Caco-2 (cell line): ENCODE measurements around the gene HPGDS. TPM values are rescaled to one million over a fixed set of nuclear protein-coding genes. Genes with fewer than 3 reads are reported as not detected.
A peak's percentile ranks its signal among the peaks of the same experiment; 100 is the strongest.
"Not testable (repeated sequence)": the region's sequence is repeated elsewhere in the genome, so short reads cannot be mapped to it uniquely, and the experiment has no call there.

Experiments
- BruUV-seq: library from RNA; stranded (reverse); fragments of 400-500 nt; replicated peaks from 2 replicates; lab custom pipeline; 2021; lab: Mats Ljungman, UMichigan
- CTCF ChIA-PET: fragments of 300-600 bp; sonication (Branson Sonifier 250); formaldehyde crosslinking; loops from one replicate; lab custom pipeline; 2022; ENCODE audit warnings: antibody characterized with exemption; lab: Charles Lee
- POLR2A ChIA-PET: fragments of 300-600 bp; sonication (Branson Sonifier 250); formaldehyde crosslinking; loops from one replicate; lab custom pipeline; 2022; ENCODE audit warnings: antibody characterized with exemption; lab: Charles Lee
- DNase-seq, 2 experiments: peaks; one replicate each; pipeline versions ENCODE4 v3.0.0 to v3.0.0-alpha.2; 2020 to 2022
- H3K27me3 ChIP-seq: replicated peaks from 2 replicates; pipeline ENCODE4 v1.6.0; 2011; ENCODE audit warnings: low read length; ENCODE audit not compliant: control insufficient read depth, insufficient read depth
- H3K36me3 ChIP-seq: 2 replicates; pipeline ENCODE4 v1.5.1; 2011; ENCODE audit warnings: low read length; ENCODE audit not compliant: control insufficient read depth, insufficient read depth
- H3K4me1 ChIP-seq: fragments of 250-450 bp; sonication (Bioruptor Pico); 2 replicates; pipeline ENCODE4 v1.5.1; 2020; ENCODE audit warnings: mild to moderate bottlenecking
- H3K4me3 ChIP-seq: 2 replicates; pipeline ENCODE4 v1.5.1; 2011; ENCODE audit warnings: low read depth, mild to moderate bottlenecking, control low read depth, low read length
- H3K9me3 ChIP-seq: fragments of 250-450 bp; sonication (Bioruptor Pico); 2 replicates; pipeline ENCODE4 v1.5.1; 2020; ENCODE audit warnings: mild to moderate bottlenecking, moderate library complexity
- H3K27ac Mint-ChIP-seq: one replicate; pipeline ENCODE4 v1.8.0; 2022; ENCODE audit warnings: mixed read lengths; ENCODE audit not compliant: unreplicated experiment
- H3K27me3 Mint-ChIP-seq: one replicate; pipeline ENCODE4 v1.8.0; 2022; ENCODE audit warnings: mixed read lengths; ENCODE audit not compliant: insufficient read depth, unreplicated experiment
- H3K36me3 Mint-ChIP-seq: one replicate; pipeline ENCODE4 v1.8.0; 2022; ENCODE audit warnings: mild to moderate bottlenecking, mixed read lengths; ENCODE audit not compliant: insufficient read depth, unreplicated experiment
- H3K4me1 Mint-ChIP-seq: one replicate; pipeline ENCODE4 v1.8.0; 2022; ENCODE audit warnings: low read depth, mixed read lengths; ENCODE audit not compliant: unreplicated experiment
- H3K4me3 Mint-ChIP-seq: one replicate; pipeline ENCODE4 v1.8.0; 2022; ENCODE audit warnings: mild to moderate bottlenecking, moderate library complexity, mixed read lengths; ENCODE audit not compliant: unreplicated experiment
- H3K9me3 Mint-ChIP-seq: one replicate; pipeline ENCODE4 v1.8.0; 2022; ENCODE audit warnings: mixed read lengths; ENCODE audit not compliant: unreplicated experiment
- intact Hi-C: fragments of 100-400 bp; cut with micrococcal nuclease; formaldehyde crosslinking; loops from one replicate; pipeline ENCODE4 v1.10.0; 2022; ENCODE audit not compliant: unreplicated experiment
- total RNA-seq: library from RNA; stranded (reverse); gene quantifications from 2 replicates; pipeline ENCODE4 v1.2.3, GENCODE V29; 2022
- TF ChIP-seq, protein P1 (sequence below), 2 experiments: fragments of 200-600 bp in 1 of 2; IDR thresholded peaks; 1 replicate in 1 of 2; 2 replicates in 1 of 2; pipeline versions ENCODE4 v1.5.1 to v1.8.0; 2011 to 2022; ENCODE audit warnings: antibody characterized with exemption in 1 of 2, control low read depth in 1 of 2, inconsistent platforms in 1 of 2, low read depth in 1 of 2, low read length in 1 of 2, mild to moderate bottlenecking in 1 of 2, moderate library complexity in 1 of 2; ENCODE audit not compliant: insufficient read depth in 1 of 2, severe bottlenecking in 1 of 2, unreplicated experiment in 1 of 2

The HPGDS gene
- total RNA-seq, 1 experiment from 2014 or later: not detected

DNA sequence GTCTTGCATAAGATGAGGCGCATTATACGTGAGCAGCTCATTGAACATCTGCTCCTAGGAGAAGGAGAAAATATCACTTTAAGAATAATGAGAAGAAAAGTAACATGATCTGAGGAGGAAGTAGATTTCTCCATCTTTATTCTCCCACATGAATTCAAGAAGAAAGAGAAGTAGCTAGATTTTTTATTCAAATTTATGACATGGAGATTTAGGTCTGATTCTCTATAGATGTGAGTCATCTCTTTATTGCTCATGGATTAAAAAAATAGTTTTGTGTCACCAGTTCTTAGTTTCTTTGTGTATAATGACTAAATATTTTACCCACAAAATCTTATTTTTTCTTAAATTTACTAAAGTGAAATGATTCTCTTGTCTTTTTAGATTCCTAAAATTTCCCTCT lies 40.4 kb downstream of the HPGDS start:
- H3K9me3 ChIP-seq: no peaks in the 10 kb centered on the region
- no peak overlapping the region for H3K4me3 Mint-ChIP-seq
- intact Hi-C loops: no loop called here
- no peak for DNase-seq
- no peak overlapping the region for H3K27ac Mint-ChIP-seq
- no peaks in the 10 kb centered on the region for H3K36me3 ChIP-seq
- no peaks in the 10 kb centered on the region for H3K27me3 ChIP-seq
- TF ChIP-seq, protein P1, sequence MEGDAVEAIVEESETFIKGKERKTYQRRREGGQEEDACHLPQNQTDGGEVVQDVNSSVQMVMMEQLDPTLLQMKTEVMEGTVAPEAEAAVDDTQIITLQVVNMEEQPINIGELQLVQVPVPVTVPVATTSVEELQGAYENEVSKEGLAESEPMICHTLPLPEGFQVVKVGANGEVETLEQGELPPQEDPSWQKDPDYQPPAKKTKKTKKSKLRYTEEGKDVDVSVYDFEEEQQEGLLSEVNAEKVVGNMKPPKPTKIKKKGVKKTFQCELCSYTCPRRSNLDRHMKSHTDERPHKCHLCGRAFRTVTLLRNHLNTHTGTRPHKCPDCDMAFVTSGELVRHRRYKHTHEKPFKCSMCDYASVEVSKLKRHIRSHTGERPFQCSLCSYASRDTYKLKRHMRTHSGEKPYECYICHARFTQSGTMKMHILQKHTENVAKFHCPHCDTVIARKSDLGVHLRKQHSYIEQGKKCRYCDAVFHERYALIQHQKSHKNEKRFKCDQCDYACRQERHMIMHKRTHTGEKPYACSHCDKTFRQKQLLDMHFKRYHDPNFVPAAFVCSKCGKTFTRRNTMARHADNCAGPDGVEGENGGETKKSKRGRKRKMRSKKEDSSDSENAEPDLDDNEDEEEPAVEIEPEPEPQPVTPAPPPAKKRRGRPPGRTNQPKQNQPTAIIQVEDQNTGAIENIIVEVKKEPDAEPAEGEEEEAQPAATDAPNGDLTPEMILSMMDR (IDR thresholded peaks at IDR 0.05; ENCODE audit: insufficient read depth in 1 of 2, low read depth in 1 of 2, low read length in 1 of 2, severe bottlenecking in 1 of 2, unreplicated experiment in 1 of 2): no peak
- H3K27me3 Mint-ChIP-seq: no peaks in the 10 kb centered on the region
- no TSS peak for BruUV-seq
- POLR2A ChIA-PET: no interaction called here
- no peak overlapping the region for H3K4me3 ChIP-seq
- no peaks in the 10 kb centered on the region for H3K9me3 Mint-ChIP-seq
- no peaks in the 10 kb centered on the region for H3K36me3 Mint-ChIP-seq
- CTCF ChIA-PET: no interaction called here
- H3K4me1 ChIP-seq: peaks cover 45% of the 10 kb centered on the region
- peaks cover 34% of the 10 kb centered on the region for H3K4me1 Mint-ChIP-seq

DNA sequence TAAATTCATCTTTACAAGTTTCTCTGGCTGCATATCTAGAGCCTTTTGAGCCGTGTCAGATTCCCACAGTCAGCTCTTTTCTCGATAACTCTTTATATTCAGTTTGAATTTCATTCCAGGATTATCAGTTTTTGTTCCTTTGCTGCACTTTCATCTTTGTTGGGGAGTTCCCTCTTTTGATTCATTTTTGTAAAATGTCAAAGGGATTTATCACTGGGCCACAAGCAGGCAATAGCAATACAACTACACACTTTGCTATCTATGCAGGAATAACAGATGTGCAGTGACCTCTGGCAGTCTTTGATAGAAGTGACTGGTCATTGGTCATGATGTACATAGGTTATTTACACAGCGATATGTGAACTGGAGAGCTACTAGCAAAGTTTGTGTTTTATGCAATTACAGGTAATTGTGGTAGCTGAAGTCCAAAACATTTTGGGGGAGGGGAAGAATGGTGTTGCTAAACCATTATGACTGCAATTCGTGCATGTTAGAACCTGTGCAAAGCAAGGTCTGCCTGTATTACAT lies 43.8 kb downstream of the HPGDS start:
- peaks cover 27% of the 10 kb centered on the region for H3K4me1 Mint-ChIP-seq
- H3K36me3 Mint-ChIP-seq: peaks cover 4% of the 10 kb centered on the region
- no peak overlapping the region for H3K4me3 ChIP-seq
- peak; percentile 41 to 46 for DNase-seq
- intact Hi-C loops: no loop called here
- BruUV-seq: no TSS peak
- H3K9me3 Mint-ChIP-seq: no peaks in the 10 kb centered on the region
- TF ChIP-seq, protein P1 (IDR thresholded peaks at IDR 0.05; ENCODE audit: insufficient read depth in 1 of 2, low read depth in 1 of 2, low read length in 1 of 2, severe bottlenecking in 1 of 2, unreplicated experiment in 1 of 2): no peak
- no peaks in the 10 kb centered on the region for H3K36me3 ChIP-seq
- no peak overlapping the region for H3K4me3 Mint-ChIP-seq
- no peaks in the 10 kb centered on the region for H3K9me3 ChIP-seq
- CTCF ChIA-PET: no interaction called here
- H3K27me3 Mint-ChIP-seq: no peaks in the 10 kb centered on the region
- peaks cover 19% of the 10 kb centered on the region for H3K4me1 ChIP-seq
- no peaks in the 10 kb centered on the region for H3K27me3 ChIP-seq
- H3K27ac Mint-ChIP-seq: peak overlapping the region; percentile 14
- POLR2A ChIA-PET: no interaction called here

DNA sequence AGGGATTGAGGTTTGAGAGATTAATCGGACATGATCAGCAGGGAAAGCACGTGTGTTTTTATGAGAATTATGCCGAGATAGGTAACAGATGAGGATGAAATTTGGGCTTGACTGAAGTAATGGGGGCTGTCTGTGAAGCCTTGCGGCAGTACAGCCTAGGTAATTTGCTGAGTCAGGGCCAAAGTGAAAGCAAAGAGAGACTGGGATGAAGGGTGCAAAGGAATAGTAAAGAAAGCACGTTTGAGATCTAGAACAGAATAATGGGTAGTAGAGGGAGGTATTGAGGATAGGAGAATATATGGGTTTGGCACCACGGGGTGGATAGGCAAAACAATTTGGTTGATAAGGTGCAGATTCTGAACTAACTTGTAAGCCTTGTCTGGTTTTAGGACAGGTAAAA lies 47.2 kb downstream of the HPGDS start:
- H3K4me3 Mint-ChIP-seq, DNase-seq, CTCF ChIA-PET, H3K9me3 Mint-ChIP-seq, intact Hi-C loops, H3K4me3 ChIP-seq, BruUV-seq, H3K27me3 ChIP-seq, H3K27me3 Mint-ChIP-seq, H3K27ac Mint-ChIP-seq, H3K9me3 ChIP-seq, H3K36me3 ChIP-seq, POLR2A ChIA-PET: not testable (repeated sequence)
- Mint-ChIP-seq H3K4me1 (peaks cover 31% of the 10 kb centered on the region), H3K36me3 (peaks cover 12% of the 10 kb centered on the region)
- peaks cover 19% of the 10 kb centered on the region for H3K4me1 ChIP-seq

DNA sequence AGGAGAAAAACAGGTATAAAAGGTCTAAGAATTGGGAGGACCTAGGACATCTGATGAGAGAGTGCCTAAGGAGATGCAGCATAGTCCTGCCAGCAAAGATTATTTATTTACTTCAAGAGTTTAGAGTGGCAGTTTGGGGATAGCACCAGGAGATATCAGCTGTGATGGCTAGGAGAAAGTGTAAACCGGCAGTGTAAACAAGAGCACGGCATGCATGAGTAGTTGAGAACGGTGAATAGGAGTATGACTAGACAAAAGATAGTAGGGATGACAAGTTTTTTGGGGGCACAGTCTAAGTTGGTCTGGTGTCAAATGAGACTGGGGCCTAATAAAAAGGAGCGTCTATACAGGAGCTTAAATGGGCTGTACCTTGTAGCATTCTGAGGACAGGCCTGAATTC lies 48.7 kb downstream of the HPGDS start:
- H3K27ac Mint-ChIP-seq, H3K4me1 ChIP-seq, H3K27me3 ChIP-seq, H3K4me3 Mint-ChIP-seq, DNase-seq, H3K9me3 ChIP-seq, intact Hi-C loops, H3K4me3 ChIP-seq, POLR2A ChIA-PET, BruUV-seq, CTCF ChIA-PET, H3K9me3 Mint-ChIP-seq, H3K36me3 ChIP-seq, H3K27me3 Mint-ChIP-seq: not testable (repeated sequence)
- Mint-ChIP-seq H3K36me3 (peaks cover 18% of the 10 kb centered on the region), H3K4me1 (peaks cover 28% of the 10 kb centered on the region)
